OCI-LY3 (cell line): ENCODE measurements around the gene TMEM198.

ENCODE experiments used
- CTCF ChIP-seq: fragments of 200-600, 300-600 bp; sonication (generic); IDR thresholded peaks from 2 replicates; pipeline ENCODE4 v1.5.1; 2014; ENCODE audit warnings: antibody characterized with exemption, low read length, low read depth
- EZH2phosphoT487 ChIP-seq: fragments of 200-600 bp; shearing (Covaris generic); IDR thresholded peaks from 2 replicates; pipeline ENCODE4 v1.6.1; 2018; ENCODE audit warnings: antibody characterized with exemption, mixed run types, low read depth

- TF ChIP-seq CTCF (no peak), EZH2phosphoT487 (no peak)
These were observed 44.3 kb upstream of the TMEM198 start for GRCh38 chr2:219499555-219499954.
